NOMO-1 (cell line): ENCODE measurements around the gene DRGX.

Source experiments
- DNase-seq, 2 experiments: peaks; one replicate each; lab custom pipeline; 2025; ENCODE audit not compliant: unreplicated experiment in 2 of 2; lab: John Stamatoyannopoulos, UW

The DRGX gene

GRCh38 chr10:49350138-49350537 lies 45.8 kb downstream of the DRGX start:
- no peak for DNase-seq

GRCh38 chr10:49349390-49349789 lies 46.5 kb downstream of the DRGX start:
- DNase-seq = no peak

- DNase-seq = no peak
These were observed 47.3 kb downstream of the DRGX start for GRCh38 chr10:49348593-49348992.

- no peak for DNase-seq
These were observed 48.1 kb downstream of the DRGX start for GRCh38 chr10:49347827-49348226.

GRCh38 chr10:49347342-49347741 lies 48.5 kb downstream of the DRGX start:
- DNase-seq = no peak

GRCh38 chr10:49344840-49345239 lies 51.0 kb downstream of the DRGX start:
- DNase-seq = no peak

- DNase-seq = no peak
These were observed 57.3 kb downstream of the DRGX start for GRCh38 chr10:49338604-49339003.

- no peak for DNase-seq
These were observed 60.4 kb downstream of the DRGX start for GRCh38 chr10:49335364-49335972.

GRCh38 chr10:49334964-49335363 lies 60.9 kb downstream of the DRGX start:
- no peak for DNase-seq

GRCh38 chr10:49333192-49333591 lies 62.7 kb downstream of the DRGX start:
- no peak for DNase-seq

- DNase-seq = no peak
These were observed 63.1 kb downstream of the DRGX start for GRCh38 chr10:49332768-49333167.

GRCh38 chr10:49332333-49332732 lies 63.6 kb downstream of the DRGX start:
- no peak for DNase-seq

- no peak for DNase-seq
These were observed 64.5 kb downstream of the DRGX start for GRCh38 chr10:49331431-49331830.

- no peak for DNase-seq
These were observed 65.7 kb downstream of the DRGX start for GRCh38 chr10:49330127-49330665.

GRCh38 chr10:49329146-49329505 lies 66.8 kb downstream of the DRGX start:
- peak in 1 of 2 experiments; percentile 25 for DNase-seq

GRCh38 chr10:49328401-49329145 lies 67.3 kb downstream of the DRGX start:
- no peak for DNase-seq

GRCh38 chr10:49327036-49327813 lies 68.7 kb downstream of the DRGX start:
- no peak for DNase-seq

GRCh38 chr10:49325916-49326783 lies 69.7 kb downstream of the DRGX start:
- DNase-seq = no peak

GRCh38 chr10:49325131-49325915 lies 70.6 kb downstream of the DRGX start:
- no peak for DNase-seq

GRCh38 chr10:49324711-49325110 lies 71.2 kb downstream of the DRGX start:
- DNase-seq = peak in 1 of 2 experiments; percentile 28
